Measurements from ENCODE around the gene MAP4K1.

MAP4K1 gene

GRCh38 chr19:38617764-38618589, at the start of gene MAP4K1:
TSS of gene MAP4K1 (minus strand) at chr19:38617953. CDS start at chr19:38617895, 58 bp downstream.
- peak; percentile 45 to 65 (median 47) for DNase-seq (ENCODE audit: low read depth in 2 of 3, low spot score in 1 of 3)

GRCh38 chr19:38666663-38667511, 49.1 kb upstream of the MAP4K1 start:
- DNase-seq (ENCODE audit: low read depth in 2 of 3, low spot score in 1 of 3) = no peak

DNA sequence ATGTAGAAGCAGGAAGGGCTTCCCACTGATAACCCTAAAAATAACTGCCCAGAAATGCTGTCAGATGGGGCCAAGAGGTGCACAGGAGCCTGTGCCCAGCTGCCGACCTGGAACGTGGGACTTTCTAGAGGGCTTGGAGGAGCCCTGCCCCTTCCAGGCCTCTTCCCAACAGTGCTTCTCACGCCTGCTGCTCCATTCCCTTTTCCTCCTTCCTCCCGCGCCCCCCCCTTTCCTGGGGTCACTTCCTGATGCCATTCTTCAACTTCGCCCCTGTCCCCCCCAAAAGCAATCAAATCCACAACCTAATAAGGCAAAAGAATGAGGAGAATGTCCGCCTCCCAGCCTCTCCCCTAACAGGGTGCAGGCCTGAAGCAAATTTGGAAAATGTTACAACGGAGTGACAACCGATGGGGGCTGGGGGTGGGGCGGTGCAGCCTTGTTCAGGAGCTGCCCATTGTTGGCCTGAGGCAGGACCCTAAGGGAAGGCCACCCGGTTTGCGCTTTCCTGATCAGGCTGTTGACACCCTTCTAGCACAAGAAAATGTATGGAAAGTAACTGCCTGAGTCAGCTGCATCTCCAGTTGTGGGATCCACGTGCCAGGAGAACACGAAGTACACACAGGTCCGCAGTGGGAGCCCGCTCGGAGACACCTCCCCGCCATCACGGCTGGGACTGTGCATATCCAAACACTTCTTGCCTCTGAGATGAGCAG, 48.4 kb upstream of the MAP4K1 start:
- no peak for DNase-seq (ENCODE audit: low read depth in 2 of 3, low spot score in 1 of 3)

DNA sequence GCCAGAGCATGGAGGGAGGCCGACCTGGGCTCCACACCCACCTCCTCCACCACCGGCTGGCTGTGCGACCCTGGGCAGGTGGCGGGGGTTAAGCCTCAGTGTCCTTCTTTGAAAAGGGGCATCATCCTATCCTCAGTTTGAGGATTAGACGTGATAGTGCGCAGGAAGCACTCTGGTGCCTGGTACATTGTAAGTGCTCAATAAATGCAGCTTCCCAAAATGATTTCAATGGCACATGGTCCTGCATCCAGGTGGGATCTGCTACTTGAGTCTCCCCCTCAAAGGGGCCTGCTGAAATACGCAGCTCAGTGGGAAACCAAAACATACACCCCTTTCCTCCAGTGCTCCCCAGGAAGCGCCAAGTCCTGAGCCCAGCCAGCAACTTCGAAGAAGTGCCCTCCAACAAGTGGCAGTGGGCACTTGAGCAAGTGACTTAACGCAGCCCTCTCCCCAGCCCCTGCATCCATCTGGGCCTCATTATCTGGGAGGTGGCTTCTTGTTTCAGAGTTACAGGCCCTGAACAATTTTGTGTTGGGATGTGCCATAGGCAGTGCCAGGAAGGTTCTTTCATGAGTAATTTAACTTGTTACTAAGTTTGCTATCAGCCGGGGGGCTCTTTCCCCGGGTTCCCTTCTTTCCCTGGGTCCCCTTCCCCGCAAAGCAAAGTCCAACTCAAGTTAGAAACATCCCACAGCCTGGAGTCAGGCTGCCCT, 47.6 kb upstream of the MAP4K1 start:
- no peak for DNase-seq (ENCODE audit: low read depth in 2 of 3, low spot score in 1 of 3)

DNA sequence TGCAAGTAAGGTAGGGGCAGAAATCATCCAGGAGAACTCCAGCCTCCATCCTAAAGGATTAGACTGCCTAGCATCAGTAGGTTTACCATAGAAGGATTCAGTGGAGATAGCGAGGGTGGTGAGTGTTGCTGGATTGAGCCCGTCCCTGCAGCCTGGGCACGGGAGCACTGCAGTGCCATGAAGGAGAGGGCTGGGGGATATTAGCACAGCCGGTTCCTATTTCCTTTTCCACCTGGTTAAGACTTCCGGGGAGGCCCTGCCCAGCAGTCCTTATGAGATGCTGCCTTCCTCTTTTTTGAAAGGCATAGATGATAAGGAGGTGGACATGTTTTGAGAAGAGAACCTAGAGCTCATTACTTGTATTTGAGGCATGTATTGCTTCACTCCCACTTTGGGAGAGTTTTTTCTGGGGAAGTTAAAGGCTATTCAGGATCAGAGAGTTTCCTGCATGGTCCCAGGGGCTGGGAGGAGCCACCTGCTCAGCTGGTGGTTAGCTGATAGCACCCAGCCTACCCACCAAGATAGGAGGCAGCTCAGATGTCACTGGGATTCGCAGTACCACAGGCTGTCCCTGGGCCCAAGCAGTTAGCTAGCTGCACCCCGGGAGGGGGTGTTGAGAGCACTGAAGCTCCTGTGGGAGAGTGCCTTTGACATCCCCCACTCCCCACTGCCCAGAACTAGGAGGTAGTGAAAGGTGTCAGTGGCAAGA, 46.9 kb upstream of the MAP4K1 start:
- DNase-seq (ENCODE audit: low read depth in 2 of 3, low spot score in 1 of 3) = no peak

DNA sequence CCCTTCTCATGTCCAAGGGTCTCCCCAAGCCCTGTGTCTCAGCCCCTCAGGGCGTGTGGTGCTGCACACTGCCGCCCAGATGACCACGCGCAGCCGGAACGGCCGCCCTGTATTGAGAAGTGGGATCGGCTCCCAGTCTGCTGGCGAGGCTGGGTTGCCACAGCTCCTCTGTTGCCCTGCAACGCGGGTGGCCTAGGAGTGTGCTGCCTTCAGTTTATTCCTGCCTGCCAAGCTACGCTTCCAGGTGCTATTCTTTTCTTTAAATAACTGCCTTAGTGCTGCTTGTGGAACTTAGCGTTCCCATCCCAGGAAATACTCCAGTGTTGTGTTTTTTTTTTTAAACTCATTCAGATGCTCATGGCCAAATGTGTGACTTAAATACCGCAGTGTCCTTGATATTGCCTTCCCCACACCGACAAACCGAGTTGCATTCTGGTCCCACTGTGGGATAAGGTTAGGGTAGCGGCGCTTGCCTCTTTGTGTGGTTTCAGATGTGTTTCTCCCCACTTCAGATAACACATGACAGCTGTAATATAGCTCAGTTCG, 46.3 kb upstream of the MAP4K1 start:
- no peak for DNase-seq (ENCODE audit: low read depth in 2 of 3, low spot score in 1 of 3)

DNA sequence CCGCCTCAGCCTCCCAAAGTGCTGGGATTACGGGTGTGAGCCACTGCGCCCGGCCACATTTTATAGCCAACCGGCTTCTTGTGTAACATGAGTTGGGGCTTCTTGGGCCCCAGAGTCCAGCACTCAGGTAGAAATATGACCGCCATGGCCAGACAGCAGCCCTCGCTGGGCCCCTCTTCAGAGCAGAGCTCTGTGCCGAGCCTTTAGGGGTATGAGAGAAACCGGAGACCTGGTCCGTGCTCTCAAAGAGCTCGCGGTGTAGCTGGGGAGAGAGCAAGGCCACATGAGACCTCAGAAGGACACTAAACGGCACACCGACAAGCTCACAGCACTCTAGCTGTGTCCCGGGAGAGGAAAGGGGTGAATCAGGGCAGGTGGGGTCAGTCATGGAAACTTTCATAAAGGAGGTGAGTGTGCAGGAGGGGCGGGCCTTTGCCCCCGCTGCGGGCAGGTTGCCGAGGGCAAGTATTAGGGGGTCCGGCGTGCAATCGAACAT, 45.5 kb upstream of the MAP4K1 start:
- DNase-seq (ENCODE audit: low read depth in 2 of 3, low spot score in 1 of 3) = no peak

- DNase-seq (ENCODE audit: low read depth in 2 of 3, low spot score in 1 of 3) = no peak
These were observed 44.9 kb upstream of the MAP4K1 start for GRCh38 chr19:38662537-38663155.

DNA sequence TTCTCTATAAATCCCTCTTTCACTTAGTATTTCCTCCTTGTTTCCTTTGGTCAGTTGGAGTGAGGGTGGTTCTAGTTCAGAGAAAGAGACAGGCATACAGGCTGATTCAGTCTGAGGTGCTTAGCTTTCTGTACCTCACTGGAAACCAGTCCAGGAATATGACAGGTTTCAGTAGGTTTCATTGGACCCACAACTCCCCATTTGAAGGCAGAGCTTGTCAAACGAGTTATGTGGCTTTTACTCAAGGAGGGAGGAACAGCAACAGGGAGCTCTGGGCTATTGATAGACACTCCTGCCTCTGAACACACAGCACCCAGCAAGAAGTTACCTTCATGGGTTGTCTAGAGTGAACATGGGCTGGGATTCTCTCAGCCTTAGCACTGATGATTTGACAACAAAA, 44.2 kb upstream of the MAP4K1 start:
- no peak for DNase-seq (ENCODE audit: low read depth in 2 of 3, low spot score in 1 of 3)

DNA sequence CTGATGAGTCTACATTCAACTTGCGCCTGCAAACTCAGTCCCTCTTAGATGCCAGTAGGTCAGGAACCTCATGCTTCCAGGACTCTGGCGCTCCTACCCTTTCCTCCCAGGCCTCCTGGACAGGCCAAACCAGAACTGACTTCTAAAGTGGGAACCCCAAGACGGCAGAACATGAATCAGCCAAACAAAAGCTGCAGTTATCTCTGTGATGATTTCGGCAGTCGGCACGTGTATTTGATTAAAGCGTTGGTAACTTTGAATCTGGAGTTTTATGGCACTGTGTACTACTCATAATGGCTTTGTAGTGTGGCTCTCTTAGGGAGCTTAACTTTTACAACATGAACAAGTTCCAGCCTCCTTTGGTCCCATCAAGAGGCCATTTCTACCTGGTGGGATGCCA, 43.4 kb upstream of the MAP4K1 start:
- no peak for DNase-seq (ENCODE audit: low read depth in 2 of 3, low spot score in 1 of 3)

DNA sequence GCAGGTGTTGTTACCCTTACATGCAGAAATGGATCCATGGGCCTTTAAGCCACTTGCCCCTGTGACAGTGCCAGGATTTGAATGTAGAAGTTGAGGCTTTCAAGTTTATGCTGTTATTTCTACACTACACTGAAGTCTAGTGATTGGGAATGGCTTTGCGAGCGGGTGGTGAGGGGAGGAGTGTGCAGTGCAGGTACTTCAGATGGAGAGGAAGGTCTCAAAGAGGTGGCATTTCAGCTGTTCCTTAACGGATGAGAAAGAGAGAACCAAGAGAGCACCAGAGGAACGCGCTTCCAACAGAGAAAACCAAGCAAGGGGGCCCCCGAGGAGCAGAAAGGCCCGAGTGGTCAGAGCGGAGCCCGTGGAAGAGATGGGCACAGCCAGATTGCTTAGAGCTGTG, 43.0 kb upstream of the MAP4K1 start:
- DNase-seq (ENCODE audit: low read depth in 2 of 3, low spot score in 1 of 3) = no peak

DNA sequence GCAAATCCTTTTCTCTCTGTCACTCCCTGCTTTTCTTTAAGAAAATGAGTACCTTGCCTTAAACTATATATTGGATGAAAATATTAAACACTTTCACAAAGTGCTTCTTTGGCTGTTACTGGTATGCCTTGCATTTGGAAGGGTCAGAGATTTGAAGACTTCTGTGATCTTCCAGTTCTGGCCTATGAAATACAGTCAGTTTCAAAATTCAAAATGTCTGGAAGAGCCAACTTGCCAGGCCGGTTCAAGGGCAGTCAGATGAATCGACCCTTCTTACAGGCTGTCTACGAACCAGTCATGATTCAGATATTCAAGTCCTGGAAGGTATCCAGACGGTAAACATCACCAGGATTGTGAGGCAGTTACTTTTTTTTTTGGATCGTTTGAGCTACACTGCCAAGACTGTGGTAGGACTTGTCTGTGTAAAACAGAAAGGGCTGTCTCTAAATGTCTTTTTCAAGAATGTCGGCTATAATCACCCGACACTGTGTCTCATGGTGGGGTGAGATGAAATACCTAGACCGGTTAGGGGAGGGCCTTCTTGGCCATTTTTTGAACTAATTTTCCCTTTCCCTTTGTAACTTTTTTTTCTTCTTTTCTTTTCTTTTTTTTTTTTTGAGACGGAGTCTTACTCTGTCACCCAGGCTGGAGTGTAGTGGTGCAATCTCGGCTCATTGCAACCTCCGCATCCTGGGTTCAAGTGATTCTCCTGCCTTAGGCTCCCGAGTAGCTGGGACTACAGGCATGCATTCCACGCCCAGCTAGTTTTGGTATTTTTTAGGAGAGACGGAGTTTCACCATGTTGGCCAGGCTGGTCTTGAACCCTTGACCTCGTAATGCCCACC, 40.9 kb upstream of the MAP4K1 start:
- DNase-seq (ENCODE audit: low read depth in 2 of 3, low spot score in 1 of 3) = no peak

DNA sequence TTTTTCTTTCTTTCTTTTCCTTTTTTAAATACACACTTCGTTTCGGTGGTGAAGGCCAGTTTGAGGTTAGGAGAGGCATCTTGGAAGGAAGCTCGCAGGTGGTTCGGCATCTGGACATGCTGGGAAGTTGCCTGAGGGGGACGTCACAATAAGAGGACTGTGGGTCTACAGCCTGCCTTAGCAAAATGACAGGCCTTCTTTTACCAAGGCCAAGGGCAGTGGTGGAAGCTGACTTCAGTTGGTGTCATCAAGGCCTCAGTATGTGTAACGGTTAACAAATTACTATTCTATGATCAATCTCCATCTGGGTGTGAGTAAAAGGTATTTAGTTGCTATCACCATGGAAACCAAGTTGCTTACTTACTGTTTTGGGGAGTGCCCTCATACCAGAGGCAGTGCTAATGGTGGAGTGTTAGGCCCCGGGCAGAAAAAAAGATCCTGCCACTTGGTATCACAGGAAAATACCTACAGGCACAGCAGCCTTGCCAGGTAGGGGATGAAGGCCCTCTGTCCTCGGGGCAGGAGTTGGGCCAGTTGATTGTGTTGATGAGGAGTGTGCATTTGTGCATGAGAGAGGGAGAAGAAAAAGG, 40.0 kb upstream of the MAP4K1 start:
- DNase-seq (ENCODE audit: low read depth in 2 of 3, low spot score in 1 of 3) = no peak

DNA sequence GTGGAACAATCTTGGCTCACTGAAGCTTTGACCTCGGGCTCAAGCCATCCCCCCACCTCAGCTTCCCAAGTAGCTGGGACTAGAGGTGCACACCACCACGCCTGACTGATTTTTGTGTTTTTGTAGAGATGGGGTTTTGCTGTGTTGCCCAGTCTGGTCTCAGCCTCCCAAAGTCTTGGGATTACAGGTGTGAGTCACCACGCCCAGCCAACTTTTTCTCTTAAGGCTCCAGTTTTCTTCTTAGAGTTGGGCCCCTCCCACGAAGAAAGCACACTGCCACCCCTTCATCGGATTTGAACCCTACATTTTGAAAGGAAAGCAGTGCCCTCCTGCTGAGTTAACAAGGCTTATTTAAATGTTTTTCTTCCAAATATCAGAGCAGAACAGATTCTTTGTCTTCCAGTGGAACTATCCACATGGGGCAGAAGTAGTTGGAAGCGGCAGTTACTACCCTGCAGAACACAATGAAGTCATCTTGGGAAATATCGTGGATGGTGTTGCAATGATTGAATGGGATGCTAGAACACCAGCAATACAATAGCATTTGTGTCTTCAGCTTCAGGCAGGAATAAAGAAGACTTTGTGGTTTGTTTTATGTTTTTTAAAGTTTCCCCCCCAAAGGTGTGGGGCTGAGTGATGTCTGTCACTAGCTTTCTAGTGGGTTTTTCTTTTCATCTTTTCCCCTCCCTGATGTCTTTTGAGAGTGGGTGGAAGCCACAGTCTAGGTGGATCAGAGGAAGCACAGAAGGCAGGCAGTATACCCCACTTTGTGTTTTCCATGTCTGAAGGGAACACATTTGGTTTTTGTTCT, 38.6 kb upstream of the MAP4K1 start:
- peak in 1 of 3 donors; percentile 9 for DNase-seq (ENCODE audit: low read depth in 2 of 3, low spot score in 1 of 3)

DNA sequence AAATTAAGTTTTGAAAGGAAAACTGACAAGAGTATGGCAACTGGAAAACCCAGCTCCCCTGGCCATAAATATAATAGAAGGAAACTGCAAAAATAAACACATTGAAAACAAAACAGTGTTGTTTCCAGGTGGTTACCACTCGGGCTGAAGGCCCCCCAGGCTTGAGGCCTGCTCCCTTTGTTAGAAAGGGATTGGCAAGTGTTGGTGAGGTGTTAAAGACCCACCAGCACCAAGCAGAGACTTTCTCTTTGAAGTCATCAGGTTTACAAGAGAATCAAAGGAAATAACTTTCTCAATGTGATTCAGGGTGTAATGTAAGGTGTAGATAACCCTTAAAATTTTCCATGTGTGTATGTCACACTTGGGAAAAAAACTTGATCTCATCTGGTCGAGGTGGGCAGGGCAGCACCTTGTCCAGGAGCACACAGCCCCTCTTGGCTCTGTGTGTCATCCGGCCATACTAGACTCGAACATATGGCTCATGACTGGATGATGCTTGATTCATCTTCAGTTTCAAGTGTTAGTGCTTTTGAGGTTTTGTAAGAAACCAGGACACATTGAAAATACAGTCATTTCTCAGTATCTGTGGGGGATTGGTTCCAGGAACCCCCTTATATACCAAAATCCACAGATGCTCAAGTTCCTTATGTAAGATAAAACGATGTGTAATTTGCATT, 37.5 kb upstream of the MAP4K1 start:
- DNase-seq (ENCODE audit: low read depth in 2 of 3, low spot score in 1 of 3) = peak in 1 of 3 donors; percentile 33

- DNase-seq (ENCODE audit: low read depth in 2 of 3, low spot score in 1 of 3) = no peak
These were observed 36.9 kb upstream of the MAP4K1 start for GRCh38 chr19:38654628-38655055.
